HEK293 (cell line): Measurements from ENCODE around the gene CSMD2.
A peak's percentile ranks its signal among the peaks of the same experiment; 100 is the strongest.

Experiments used
- GLI2 ChIP-seq: fragments of 450-650 bp; formaldehyde crosslinking; IDR thresholded peaks from 2 replicates; pipeline ENCODE4; 2017; ENCODE audit warnings: missing biosample characterization, missing genetic modification characterization, low read depth, borderline replicate concordance
- HOXD13 ChIP-seq: sonication (generic); formaldehyde crosslinking; IDR thresholded peaks from 2 replicates; pipeline ENCODE4 v1.8.0; 2022; ENCODE audit warnings: missing genetic modification reagents, borderline replicate concordance
- OVOL3 ChIP-seq: fragments of 450-650 bp; formaldehyde crosslinking; IDR thresholded peaks from 2 replicates; pipeline ENCODE4 v1.5.1; 2016; ENCODE audit warnings: missing biosample characterization, missing genetic modification characterization
- PATZ1 ChIP-seq: fragments of 450-650 bp; formaldehyde crosslinking; IDR thresholded peaks from 2 replicates; pipeline ENCODE4 v1.5.1; 2016; ENCODE audit warnings: missing biosample characterization, missing genetic modification characterization
- PRDM2 ChIP-seq: fragments of 450-650 bp; formaldehyde crosslinking; IDR thresholded peaks from 2 replicates; pipeline ENCODE4 v1.5.1; 2016; ENCODE audit warnings: missing biosample characterization, missing genetic modification characterization, borderline replicate concordance
- PRDM6 ChIP-seq: fragments of 450-650 bp; formaldehyde crosslinking; IDR thresholded peaks from 2 replicates; pipeline ENCODE4 v1.5.1; 2017; ENCODE audit warnings: missing biosample characterization, missing genetic modification characterization
- REPIN1 ChIP-seq: fragments of 450-650 bp; formaldehyde crosslinking; IDR thresholded peaks from 2 replicates; pipeline ENCODE4 v1.5.1; 2017; ENCODE audit warnings: missing biosample characterization, missing genetic modification characterization, low read depth
- SETDB1 ChIP-seq: IDR thresholded peaks from one replicate; pipeline ENCODE4 v1.6.1; 2017; ENCODE audit warnings: mild to moderate bottlenecking, low read length, moderate library complexity, mixed read lengths; ENCODE audit not compliant: insufficient read length
- SP2 ChIP-seq: fragments of 450-650 bp; formaldehyde crosslinking; IDR thresholded peaks from 2 replicates; pipeline ENCODE4 v1.5.1; 2016; ENCODE audit warnings: missing biosample characterization, missing genetic modification characterization
- WT1 ChIP-seq: fragments of 450-650 bp; formaldehyde crosslinking; IDR thresholded peaks from 2 replicates; pipeline ENCODE4 v1.5.1; 2016; ENCODE audit warnings: missing biosample characterization, missing genetic modification characterization
- ZBTB26 ChIP-seq: fragments of 450-650 bp; formaldehyde crosslinking; optimal IDR thresholded peaks from 2 replicates; pipeline ENCODE3; 2016; ENCODE audit warnings: missing biosample characterization, mild to moderate bottlenecking, missing genetic modification characterization
- ZBTB48 ChIP-seq: fragments of 450-650 bp; formaldehyde crosslinking; IDR thresholded peaks from 2 replicates; pipeline ENCODE4 v1.5.1; 2016; ENCODE audit warnings: missing biosample characterization, missing genetic modification characterization
- ZBTB6 ChIP-seq: fragments of 450-650 bp; formaldehyde crosslinking; IDR thresholded peaks from 2 replicates; pipeline ENCODE4 v1.5.1; 2017; ENCODE audit warnings: missing biosample characterization, missing genetic modification characterization
- ZFP69B ChIP-seq: fragments of 450-650 bp; formaldehyde crosslinking; IDR thresholded peaks from 2 replicates; pipeline ENCODE4 v1.5.1; 2016; ENCODE audit warnings: missing biosample characterization, missing genetic modification characterization
- ZNF202 ChIP-seq: fragments of 450-650 bp; formaldehyde crosslinking; IDR thresholded peaks from 2 replicates; pipeline ENCODE4 v1.5.1; 2016; ENCODE audit warnings: missing biosample characterization, missing genetic modification characterization, borderline replicate concordance
- ZNF335 ChIP-seq: fragments of 450-650 bp; formaldehyde crosslinking; conservative IDR thresholded peaks from 2 replicates; pipeline ENCODE4 v1.5.1; 2016; ENCODE audit warnings: missing biosample characterization, missing genetic modification characterization
- ZNF391 ChIP-seq: fragments of 450-650 bp; formaldehyde crosslinking; IDR thresholded peaks from 2 replicates; pipeline ENCODE4 v1.5.1; 2016; ENCODE audit warnings: low read depth, missing biosample characterization, missing genetic modification characterization, borderline replicate concordance
- ZNF473 ChIP-seq: fragments of 450-650 bp; formaldehyde crosslinking; IDR thresholded peaks from 2 replicates; pipeline ENCODE4 v1.5.1; 2017; ENCODE audit warnings: missing biosample characterization, missing genetic modification characterization
- ZNF488 ChIP-seq: fragments of 450-650 bp; formaldehyde crosslinking; IDR thresholded peaks from 2 replicates; pipeline ENCODE4 v1.5.1; 2016; ENCODE audit warnings: missing biosample characterization, missing genetic modification characterization
- ZNF529 ChIP-seq: fragments of 450-650 bp; formaldehyde crosslinking; IDR thresholded peaks from 2 replicates; pipeline ENCODE4 v1.5.1; 2017; ENCODE audit warnings: missing genetic modification characterization, missing biosample characterization; ENCODE audit not compliant: insufficient replicate concordance
- ZNF544 ChIP-seq: fragments of 450-650 bp; formaldehyde crosslinking; IDR thresholded peaks from 2 replicates; pipeline ENCODE4 v1.5.0; 2017; ENCODE audit warnings: missing biosample characterization, missing genetic modification characterization
- ZNF645 ChIP-seq: fragments of 450-650 bp; formaldehyde crosslinking; IDR thresholded peaks from 2 replicates; pipeline ENCODE4; 2016; ENCODE audit warnings: missing biosample characterization, missing genetic modification characterization
- ZNF707 ChIP-seq: fragments of 450-650 bp; formaldehyde crosslinking; IDR thresholded peaks from 2 replicates; pipeline ENCODE4 v1.5.1; 2016; ENCODE audit warnings: missing biosample characterization, missing genetic modification characterization
- ZNF791 ChIP-seq: fragments of 450-650 bp; formaldehyde crosslinking; IDR thresholded peaks from 2 replicates; pipeline ENCODE4 v1.5.1; 2016; ENCODE audit warnings: missing biosample characterization, missing genetic modification characterization
- ZNF830 ChIP-seq: fragments of 450-650 bp; IDR thresholded peaks from 2 replicates; pipeline ENCODE4 v1.5.0; 2018; ENCODE audit warnings: missing biosample characterization, missing genetic modification characterization, low read depth, mild to moderate bottlenecking, moderate library complexity

CSMD2 gene

GRCh38 chr1:33472269-33472980 lies 692.6 kb downstream of the CSMD2 start, which contains the start of gene ZSCAN20 (continued):
- no peak for TF ChIP-seq PRDM2 (tag by site-specific recombination)
- TF ChIP-seq PATZ1 (tag by site-specific recombination) = peak; percentile 92
- TF ChIP-seq REPIN1 (tag by site-specific recombination) = no peak
- no peak for TF ChIP-seq OVOL3 (tag by site-specific recombination)
- peak; percentile 61 for TF ChIP-seq ZBTB48 (tag by site-specific recombination)
- no peak for TF ChIP-seq ZNF202 (tag by site-specific recombination)
- no peak for TF ChIP-seq SETDB1
- no peak; the same call in 1 of the 2 replicates for TF ChIP-seq ZFP69B (tag by site-specific recombination)
- no peak for TF ChIP-seq ZNF529 (tag by site-specific recombination)
- TF ChIP-seq ZBTB6 (tag by site-specific recombination) = no peak; the same call in 1 of the 2 replicates
- TF ChIP-seq SP2 (tag by site-specific recombination) = peak; percentile 99
- TF ChIP-seq HOXD13 (CRISPR knock-in tag) = no peak
- peak; percentile 88 for TF ChIP-seq ZNF335 (tag by site-specific recombination)
- no peak for TF ChIP-seq ZNF473
- no peak for TF ChIP-seq ZNF791 (tag by site-specific recombination)
- TF ChIP-seq ZNF391 (tag by site-specific recombination) = peak; percentile 72; the same call in 1 of the 2 replicates
- no peak for TF ChIP-seq ZNF707 (tag by site-specific recombination)
- no peak for TF ChIP-seq PRDM6
- no peak for TF ChIP-seq ZNF830 (tag by site-specific recombination)
- no peak for TF ChIP-seq ZNF645 (tag by site-specific recombination)
- no peak for TF ChIP-seq GLI2 (tag by site-specific recombination)
- no peak for TF ChIP-seq ZNF544 (tag by site-specific recombination)
- TF ChIP-seq ZBTB26 (tag by site-specific recombination) = peak; percentile 49
- TF ChIP-seq WT1 (tag by site-specific recombination) = no peak
- 0 out of 2 replicates have a peak, but pooled peaks have one; percentile 20 for TF ChIP-seq ZNF488 (tag by site-specific recombination)
